ENCODE data around the gene CCM2.

- no peak for TF ChIP-seq CTCF (IDR thresholded peaks at IDR 0.05; ENCODE audit: poor library complexity, severe bottlenecking)
- TF ChIP-seq EZH2 (IDR thresholded peaks at IDR 0.05; ENCODE audit: borderline replicate concordance, insufficient read depth, low read length, poor library complexity, severe bottlenecking), result no peak
- TF ChIP-seq EP300 (conservative IDR thresholded peaks at IDR 0.05; ENCODE audit: poor library complexity, severe bottlenecking), result no peak
- TF ChIP-seq TAF1 (IDR thresholded peaks at IDR 0.05; ENCODE audit: low read depth), result no peak
Observed at GRCh38 chr7:44959433-44959951, 40.5 kb upstream of the CCM2 start.
